EH (cell line): ENCODE data around the gene UNCX.
"Not testable (repeated sequence)": the region's sequence is repeated elsewhere in the genome, so short reads cannot be mapped to it uniquely, and the experiment has no call there.

Source experiments
- DNase-seq: peaks from one replicate; pipeline ENCODE4 v3.0.0-alpha.2; 2015; ENCODE audit warnings: low read depth

UNCX gene

DNA sequence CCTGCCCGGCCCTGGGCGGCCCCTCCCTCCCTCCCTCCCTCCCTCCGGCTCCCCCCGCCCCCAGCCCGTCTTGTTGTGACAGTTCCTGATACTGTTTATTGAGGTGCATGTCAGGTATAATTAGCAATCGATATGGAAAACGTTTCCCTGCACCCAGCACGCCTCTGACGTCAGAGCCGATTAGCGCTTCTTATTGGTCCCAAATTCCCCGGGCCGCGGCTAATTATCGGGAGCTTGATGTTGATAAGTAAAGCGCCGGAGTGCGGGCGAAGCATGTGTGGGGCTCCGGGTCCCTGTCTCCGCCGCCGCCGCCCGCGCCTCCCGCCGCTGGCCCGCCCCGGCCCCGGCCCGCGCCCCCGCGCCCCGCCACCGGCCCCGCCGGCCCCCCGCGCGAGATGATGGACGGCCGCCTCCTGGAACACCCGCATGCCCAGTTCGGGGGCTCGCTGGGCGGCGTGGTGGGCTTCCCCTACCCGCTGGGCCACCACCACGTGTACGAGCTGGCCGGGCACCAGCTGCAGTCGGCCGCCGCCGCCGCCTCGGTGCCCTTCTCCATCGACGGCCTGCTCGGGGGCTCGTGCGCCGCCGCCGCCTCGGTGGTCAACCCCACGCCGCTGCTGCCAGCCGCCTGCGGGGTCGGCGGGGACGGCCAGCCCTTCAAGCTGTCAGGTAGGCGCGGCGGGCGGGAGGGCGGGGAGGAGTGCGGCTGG, at the start of gene UNCX:
Gene UNCX (plus strand): TSS at position 250 of the 710 bp plus-strand sequence. CDS start 146 bp downstream, at position 396.
- no peak for DNase-seq

DNA sequence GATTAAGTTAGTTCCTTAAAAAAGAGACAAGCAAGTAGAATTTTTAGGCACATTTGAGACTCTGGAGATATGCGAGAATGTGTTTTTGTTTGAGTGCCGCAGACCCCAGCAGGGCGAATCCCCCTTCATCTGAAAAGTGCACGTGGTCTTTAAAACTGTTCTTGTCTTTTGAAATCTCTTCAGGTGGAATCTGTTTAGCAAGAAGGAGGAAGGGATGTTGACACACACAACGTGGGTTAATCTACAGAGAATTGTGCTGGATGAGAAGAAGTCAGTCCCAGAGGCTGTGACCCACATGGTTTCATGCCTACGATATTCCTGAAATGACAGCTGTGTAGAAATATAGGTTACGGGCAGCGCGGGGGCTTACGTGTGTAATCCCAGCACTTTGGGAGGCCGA, 45.5 kb upstream of the UNCX start:
- no peak for DNase-seq

DNA sequence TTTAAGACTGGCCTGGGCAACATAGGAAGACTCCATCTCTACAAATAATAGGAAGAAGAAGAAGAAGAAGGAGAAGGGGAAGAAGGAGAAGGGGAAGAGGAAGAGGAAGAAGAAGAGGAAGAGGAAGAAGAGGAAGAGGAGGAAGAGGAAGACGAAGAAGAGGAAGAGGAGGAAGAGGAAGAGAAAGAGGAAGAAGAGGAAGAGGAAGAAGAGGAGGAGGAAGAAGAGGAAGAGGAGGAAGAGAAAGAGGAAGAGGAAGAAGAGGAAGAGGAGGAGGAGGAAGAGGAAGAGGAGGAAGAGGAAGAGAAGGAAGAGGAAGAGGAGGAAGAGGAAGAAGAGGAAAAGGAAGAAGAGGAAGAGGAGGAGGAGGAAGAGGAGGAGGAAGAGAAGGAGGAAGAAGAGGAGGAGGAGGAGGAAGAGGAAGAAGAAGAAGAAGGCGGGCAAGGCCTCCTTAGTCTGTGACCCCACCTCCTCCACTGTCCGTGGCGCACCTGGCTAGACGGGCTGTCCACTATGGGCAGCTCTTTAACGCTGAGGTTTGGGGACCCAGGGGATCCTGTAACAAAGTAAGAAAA, 43.9 kb upstream of the UNCX start:
- no peak for DNase-seq

DNA sequence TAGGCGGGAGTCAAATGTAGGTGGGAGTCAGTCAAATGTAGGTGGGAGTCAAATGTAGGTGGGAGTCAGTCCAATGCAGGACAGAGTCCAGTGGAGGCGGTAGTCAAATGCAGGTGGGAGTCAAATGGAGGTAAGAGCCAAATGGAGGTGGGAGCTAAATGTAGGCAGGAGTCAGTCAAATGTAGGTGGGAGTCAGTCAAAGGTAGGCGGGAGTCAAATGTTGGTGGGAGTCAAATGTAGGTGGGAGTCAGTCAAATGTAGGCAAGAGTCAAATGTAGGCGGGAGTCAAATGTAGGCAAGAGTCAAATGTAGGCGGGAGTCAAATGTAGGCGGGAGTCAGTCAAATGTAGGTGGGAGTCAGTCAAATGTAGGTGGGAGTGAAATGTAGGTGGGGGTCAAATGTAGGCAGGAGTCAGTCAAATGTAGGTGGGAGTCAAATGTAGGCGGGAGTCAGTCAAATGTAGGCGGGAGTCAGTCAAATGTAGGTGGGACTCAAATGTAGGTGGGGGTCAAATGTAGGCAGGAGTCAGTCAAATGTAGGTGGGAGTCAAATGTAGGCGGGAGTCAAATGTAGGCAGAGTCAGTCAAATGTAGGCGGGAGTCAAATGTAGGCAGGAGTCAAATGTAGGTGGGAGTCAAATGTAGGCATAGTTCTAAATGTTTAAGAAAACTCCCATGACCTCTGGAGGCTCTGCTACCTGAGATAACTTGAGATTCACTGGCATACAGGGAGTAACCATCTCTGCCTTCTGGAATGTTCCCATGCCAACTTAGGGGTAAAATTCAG, 42.5 kb upstream of the UNCX start:
- no peak for DNase-seq

DNA sequence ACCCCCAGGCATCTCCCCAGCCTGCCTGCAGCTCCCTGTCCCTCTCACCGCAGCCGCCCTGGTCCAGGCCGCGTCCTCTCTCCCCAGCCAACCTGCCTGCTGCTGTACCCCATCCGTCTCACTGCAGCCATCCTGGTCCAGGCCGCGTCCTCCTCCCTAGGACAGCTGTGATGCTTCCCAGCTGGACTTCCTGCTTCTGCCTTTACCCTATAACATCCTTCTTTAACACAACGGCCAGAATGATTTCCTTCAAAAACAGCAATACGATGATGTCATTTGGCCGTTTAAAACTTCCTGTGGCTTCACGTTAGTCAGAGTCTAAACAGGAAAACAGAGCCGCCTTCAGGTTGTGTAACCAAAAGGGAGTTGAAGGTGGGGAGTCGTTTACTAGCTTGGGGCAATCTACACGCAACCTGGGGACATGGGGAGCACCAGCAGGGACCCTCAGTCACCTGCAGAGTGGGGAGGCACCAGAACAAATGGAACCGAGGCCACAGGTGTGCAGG, 40.4 kb upstream of the UNCX start:
- peak; percentile 81 for DNase-seq

DNA sequence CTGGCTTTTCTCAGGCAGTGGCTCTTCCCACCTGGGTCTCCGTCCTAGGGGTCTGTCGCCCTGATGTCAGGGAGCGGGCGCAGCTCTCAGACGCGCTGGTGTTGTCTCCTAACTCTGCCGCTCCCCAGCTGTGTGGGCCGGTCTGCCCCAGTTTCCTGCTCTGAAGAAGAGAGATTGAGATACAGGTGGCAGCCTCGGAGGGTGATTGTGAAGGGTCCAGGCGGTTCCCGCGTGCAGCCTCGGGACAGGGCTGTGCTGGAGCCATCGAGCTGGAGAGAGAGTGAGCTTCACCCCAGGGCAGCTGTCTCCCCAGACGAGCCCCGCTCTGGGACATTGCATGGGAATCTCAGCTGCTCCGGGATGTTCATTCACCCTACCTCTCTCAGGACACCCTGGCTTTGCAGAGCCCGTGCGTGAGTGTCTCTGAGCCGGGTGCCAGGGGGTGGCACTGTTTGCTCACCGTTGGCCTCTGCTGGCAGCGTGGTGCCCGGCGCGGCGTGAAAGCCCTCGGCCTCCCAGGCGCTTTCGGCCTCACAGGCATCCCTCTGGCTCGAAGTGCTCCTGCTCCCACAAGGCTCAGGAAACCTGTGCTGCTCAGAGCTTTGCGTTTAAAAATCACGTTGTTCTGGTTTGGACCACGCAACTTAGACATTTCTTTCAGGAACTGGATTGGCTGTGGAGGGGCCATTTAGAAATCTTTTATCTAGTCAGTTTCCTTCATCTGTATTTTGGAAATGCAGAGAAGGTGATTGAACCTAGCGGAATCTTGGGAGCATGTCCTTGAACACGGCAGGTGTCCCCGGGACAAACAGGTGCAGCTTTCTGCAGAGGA, 38.9 kb upstream of the UNCX start:
- DNase-seq: peak; percentile 60

DNA sequence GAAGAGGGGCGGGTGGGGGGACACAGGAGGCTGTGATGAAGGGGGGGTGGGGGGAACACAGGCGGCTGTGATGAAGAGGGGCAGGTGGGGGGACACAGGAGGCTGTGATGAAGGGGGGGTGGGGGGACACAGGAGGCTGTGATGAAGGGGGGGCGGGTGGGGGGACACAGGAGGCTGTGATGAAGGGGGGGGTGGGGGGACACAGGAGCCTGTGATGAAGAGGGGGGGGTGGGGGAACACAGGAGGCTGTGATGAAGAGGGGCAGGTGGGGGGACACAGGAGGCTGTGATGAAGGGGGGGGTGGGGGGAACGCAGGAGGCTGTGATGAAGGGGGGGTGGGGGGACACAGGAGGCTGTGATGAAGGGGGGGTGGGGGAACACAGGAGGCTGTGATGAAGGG, 36.2 kb upstream of the UNCX start:
- DNase-seq: not testable (repeated sequence)

DNA sequence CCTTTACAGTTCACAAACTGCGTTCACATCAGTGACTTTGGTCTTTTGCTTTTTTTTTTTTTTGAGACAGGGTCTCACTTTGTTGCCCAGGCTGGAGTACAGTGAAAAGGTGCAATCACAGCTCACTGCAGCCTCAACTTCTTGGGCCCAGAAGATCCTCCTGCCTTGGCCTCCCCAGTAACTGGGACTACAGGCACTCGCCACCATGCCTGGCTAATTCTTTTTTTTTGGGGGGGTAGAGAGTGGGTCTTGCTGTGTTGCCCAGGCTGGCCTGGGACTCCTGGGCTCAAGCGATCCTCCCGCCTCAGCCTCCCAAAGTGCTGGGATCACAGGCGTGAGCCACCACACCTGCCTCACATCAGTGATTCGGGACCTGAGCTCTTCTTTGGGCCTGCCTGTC, 35.7 kb upstream of the UNCX start:
- no peak for DNase-seq

DNA sequence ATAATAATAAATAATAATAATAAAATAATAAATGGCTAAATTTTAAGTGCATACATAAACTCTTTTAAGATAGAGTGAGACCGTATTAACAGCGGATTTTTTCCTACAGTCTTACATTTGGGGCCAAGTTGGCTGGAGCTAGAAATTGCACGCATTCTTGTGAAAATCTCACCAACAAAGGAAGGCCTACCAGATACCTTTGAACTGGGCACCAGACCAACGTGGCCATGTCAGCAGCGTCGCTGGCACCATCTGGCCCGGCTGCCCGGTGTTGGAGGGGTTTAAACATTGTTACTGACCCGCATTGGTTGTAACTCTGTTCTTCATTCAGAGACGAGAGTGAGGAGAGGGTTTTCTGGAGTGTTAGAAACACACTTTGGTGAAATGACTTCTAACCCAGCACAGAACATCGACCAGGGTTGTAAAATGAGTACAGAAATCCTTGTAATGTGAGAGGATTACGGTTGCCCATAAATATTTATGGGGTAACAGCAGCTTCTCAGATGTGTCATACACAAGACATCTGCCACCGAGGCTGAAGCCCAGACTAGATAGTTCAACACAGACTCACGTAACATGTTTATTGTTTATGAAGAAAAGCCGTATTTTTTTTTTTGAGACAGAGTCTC, 34.6 kb upstream of the UNCX start:
- DNase-seq: peak; percentile 94

DNA sequence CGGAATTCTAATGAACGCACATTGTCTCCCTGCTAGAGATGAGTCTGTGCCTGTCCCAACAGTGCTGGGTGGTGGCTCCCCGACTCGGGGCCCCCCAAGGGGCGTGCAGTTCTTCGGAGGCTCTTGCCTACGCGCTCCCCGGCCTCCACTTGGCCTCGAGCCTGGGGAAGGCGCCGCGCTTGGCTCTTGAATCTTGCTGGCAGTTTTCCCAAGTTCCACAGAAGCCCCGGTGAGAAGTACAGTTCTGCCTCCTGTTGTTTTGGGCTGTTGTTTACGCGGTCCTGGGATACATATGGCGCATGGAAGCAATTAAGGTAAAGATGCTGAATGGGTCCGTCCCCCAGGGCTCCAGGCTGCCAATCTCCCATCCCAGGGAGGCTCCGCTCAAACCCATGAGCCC, 32.6 kb upstream of the UNCX start:
- DNase-seq: peak; percentile 47

DNA sequence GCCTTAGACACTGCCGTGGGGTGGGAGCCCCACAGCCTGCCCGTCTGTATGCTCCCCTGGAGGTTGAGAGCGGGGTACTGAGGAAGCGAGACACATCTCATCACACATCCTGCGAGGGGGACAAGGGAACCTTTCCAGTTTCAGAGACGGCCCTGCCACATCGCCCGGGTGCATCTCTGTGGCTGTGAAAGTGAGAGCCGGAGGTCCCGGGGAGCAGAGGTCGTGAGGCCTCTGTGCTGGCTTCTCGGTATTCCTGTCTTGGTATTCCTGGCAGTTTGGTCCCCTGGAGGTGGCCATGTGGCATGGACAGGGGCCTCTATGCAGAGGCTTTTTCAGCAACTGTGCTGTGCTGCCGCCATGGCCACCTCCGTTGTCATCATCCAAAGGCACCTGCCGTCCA, 30.8 kb upstream of the UNCX start:
- DNase-seq: no peak

DNA sequence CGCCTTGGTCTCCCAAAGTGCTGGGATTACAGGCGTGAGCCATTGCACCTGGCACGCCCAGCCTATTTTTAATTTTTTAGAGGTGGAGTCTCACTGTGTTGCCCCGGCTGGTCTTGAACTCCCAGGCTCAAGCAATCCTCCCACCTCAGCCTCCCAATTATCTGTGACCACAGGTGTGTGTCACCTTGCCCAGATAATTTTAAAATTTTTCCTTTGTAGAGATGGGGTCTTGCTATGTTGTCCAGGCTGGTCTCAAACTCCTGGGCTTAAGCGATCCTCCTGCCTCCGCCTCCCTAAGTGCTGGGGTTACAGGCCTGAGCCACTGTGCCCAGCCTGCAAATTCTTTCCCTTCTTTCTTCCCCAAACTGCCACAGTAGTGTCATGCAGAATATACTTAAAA, 29.8 kb upstream of the UNCX start:
- not testable (repeated sequence) for DNase-seq

DNA sequence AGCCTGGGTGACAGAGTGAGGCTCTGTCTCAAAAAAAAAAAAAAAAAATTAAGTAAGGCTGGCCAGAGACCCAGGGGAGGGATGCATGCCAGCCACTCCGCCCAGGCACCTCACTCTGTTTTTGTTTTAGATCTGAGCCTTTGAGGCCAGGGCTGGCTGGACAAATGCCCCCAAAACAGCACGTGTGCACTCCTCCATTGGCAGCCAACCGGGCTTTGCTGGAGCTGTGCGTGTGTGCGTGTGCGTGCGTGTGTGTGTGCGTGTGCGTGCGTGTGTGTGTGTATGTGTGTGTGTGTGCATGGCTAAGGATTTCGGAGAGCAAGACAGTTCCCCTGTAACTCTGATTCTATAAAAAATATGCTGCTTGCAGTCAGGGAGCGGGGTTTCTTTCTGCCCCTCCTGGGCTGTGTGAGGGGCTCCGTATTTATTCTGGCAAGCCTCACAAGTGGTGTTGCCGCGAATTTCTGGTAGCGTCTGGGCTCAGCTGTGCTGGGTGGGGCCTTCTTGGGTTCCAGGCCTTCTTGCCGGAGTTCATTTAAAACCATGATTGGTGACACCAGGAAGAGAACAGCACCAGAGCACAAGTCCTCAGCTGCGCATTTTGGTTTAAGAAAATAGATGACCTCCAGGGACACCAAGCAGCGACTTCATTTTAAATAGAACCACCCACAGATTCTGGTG, 28.1 kb upstream of the UNCX start:
- no peak for DNase-seq

DNA sequence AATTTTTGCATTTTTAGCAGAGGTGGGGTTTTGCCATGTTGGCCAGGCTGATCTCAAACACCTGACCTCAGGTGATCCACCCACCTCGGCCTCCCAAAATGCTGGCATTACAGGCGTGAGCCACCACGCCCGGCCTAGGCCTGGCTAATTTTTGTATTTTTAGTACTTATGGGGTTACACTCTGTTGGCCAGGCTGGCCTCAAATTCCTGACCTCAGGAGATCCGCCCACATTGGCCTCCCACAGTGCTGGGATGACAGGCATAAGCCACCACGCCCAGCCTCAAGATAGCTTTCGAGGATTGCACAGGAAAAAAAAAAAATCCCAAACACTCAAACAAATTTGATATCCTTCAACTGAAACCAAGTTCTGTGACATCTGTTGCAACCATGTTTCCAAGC, 26.9 kb upstream of the UNCX start:
- DNase-seq: not testable (repeated sequence)

DNA sequence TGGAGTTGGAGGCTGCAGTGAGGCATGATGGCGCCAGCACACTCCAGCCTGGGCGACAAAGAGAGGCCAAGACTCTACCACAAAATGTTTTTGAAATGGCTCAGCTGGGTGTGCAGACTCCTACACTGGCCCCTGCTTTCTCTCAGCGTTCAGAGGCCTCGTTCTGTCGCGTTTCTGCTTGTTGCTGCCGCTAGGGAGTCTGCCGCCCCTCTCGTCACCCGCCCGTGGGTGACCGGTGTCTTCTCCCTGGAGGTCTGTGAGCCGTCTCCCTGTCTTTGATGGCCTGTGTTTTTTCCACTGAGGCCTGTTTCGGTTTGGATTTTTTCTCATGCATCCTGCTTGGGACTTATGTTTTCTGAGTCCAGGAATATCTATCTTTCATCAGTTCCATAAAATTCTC, 23.6 kb upstream of the UNCX start:
- no peak for DNase-seq

DNA sequence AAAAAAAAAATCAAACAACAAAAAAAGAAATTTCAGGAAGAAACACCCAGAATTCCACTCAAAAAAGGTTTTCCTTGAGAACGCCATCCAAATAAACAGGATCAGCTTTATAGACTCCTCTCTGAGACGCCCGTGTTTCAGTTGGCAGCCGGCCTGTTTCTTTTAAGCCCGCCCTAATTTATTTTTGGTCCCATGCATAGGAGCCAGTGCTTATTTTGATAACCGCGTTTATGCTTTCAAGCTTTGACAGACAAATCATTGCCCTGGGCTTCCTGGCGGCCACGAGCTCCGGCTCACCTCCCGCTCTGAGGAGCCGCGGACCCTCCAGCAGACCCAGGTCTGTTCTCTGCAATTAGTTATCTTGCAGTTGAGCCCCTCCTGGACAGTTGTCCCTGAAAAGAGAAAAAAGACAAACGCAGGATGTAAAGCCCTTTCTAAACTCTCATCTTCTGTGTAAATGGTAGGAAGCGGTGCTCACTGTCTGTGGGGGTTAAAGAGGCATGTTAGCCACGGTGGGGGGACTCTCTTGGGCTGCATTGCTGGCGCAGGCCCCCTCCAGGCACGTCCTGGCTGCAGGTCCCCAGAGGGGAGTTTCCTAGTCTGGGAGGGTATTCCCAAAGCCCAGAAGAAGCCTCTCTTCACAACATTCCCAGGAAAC, 22.2 kb upstream of the UNCX start:
- DNase-seq: peak; percentile 39

DNA sequence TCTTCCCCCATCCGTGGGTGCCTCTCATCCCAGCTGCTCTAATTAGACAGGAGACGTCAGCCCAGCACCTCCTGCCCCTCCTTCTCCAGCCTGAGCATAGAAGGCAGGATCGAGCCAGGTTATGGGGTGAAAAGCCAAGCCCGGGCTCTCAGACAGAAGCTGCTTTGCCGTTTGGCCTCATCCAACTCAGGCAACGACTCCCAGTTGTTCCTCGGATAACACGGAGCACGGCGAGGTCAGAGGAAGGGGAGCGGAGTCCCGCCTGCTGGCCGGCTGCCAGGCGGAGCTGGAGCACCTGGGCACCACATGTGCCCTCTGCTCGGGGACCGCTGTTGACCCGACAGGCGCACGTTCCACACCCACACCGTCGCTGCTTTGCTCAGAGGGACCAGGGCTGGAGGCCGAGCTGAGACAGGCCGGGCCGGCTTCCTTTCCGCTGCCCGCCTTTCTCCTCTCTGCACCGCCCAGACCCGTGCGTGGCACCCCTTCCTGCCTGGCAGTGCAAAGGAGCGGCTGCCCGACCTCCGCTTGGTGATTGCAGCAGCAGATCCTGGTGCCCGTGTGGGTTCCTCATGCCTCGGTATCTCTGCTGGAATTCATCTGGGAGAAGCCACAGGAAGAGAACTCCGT, 21.6 kb upstream of the UNCX start:
- DNase-seq: no peak

DNA sequence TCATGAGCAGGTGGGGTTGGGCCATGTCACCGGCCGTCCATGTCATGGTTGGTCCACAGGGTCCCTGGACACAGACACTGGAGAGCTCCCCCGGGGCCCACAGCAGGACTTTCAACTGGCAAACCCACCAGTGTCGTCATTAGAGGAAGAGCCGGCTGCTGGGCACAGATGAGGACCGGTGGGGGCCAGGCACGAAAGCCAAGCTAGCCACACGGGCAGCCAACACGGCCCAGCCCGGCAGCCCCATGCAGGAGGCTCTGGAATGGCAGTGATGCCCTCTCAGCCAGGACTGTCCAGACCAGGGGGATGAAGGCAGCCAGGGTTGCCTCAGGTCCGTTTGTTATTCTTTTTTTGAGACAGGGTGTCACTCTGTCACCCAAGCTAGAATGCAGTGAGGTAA, 21.1 kb upstream of the UNCX start:
- no peak for DNase-seq

DNA sequence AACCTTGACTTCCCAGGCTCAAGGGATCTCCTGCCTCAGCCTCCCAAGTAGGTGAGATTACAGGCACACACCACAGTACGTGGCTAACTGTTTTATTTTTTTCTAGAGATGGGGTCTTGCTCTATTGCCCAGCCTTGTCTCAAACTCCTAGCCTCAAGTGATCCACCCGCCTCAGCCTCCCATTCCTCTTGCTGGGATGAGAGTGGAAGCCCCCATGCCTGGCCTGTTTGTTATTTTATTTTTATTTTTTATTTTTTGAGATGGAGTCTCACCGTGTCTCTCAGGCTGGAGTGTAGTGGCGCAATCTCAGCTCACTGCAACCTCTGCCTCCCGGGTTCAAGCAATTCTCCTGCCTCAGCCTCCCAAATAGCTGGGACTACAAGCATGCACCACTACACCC, 20.6 kb upstream of the UNCX start:
- DNase-seq: not testable (repeated sequence)

DNA sequence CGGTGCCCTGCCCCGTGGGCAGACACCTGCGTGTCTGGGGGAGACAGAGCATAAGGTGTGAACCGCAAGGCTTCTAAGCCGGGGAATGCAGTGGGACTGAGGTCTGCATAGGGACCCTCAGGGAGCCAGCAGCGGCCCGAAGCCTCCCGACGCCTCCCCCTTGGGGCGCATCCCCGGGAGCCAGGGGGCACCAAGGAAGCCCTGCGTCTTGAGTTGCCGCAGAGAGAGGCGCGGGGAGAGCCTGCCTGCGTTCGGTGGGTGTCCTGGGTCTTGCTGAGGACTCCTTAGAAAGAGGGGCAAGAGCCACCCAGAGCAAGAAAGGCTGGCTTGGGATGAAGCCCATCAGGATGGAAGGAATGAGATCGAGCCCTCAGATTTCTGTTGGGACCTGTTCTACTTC, 18.2 kb upstream of the UNCX start:
- DNase-seq: no peak
